Loucy (cell line): ENCODE data around the gene TCEAL3.
A peak's percentile ranks its signal among the peaks of the same experiment; 100 is the strongest.

Experiments used
- H2AFZ ChIP-seq: fragments of 200-600 bp; sonication (generic); 2 replicates; pipeline ENCODE4 v1.6.0; 2016; ENCODE audit warnings: antibody characterized with exemption, mild to moderate bottlenecking, low read length, moderate library complexity
- H3F3A ChIP-seq: fragments of 200-600 bp; 2 replicates; pipeline ENCODE4 v1.6.0; 2016; ENCODE audit warnings: antibody characterized with exemption, low read depth, mild to moderate bottlenecking
- H3K27me3 ChIP-seq: fragments of 200-600 bp; sonication (generic); 2 replicates; pipeline ENCODE4 v1.6.1; 2014; ENCODE audit warnings: low read length, mild to moderate bottlenecking; ENCODE audit not compliant: insufficient read depth, poor library complexity, severe bottlenecking
- H3K36me3 ChIP-seq: fragments of 200-600 bp; sonication (generic); 2 replicates; pipeline ENCODE4 v1.6.1; 2016; ENCODE audit warnings: low read length; ENCODE audit not compliant: insufficient read depth
- H3K4me1 ChIP-seq: fragments of 200-600 bp; sonication (generic); 2 replicates; pipeline ENCODE4 v1.5.1; 2014; ENCODE audit warnings: low read length, mild to moderate bottlenecking; ENCODE audit not compliant: insufficient read depth, poor library complexity, severe bottlenecking
- H3K4me2 ChIP-seq: fragments of 200-600 bp; sonication (generic); 2 replicates; pipeline ENCODE4 v1.6.0; 2014; ENCODE audit warnings: antibody characterized with exemption, low read length, low read depth, mild to moderate bottlenecking; ENCODE audit not compliant: poor library complexity, severe bottlenecking
- H3K4me3 ChIP-seq: fragments of 200-600 bp; sonication (generic); 2 replicates; pipeline ENCODE4 v1.5.1; 2014; ENCODE audit warnings: low read length, mild to moderate bottlenecking, mixed read lengths; ENCODE audit not compliant: poor library complexity, severe bottlenecking
- H3K79me2 ChIP-seq: fragments of 200-600 bp; sonication (generic); 2 replicates; pipeline ENCODE4 v1.6.1; 2014; ENCODE audit warnings: low read length; ENCODE audit not compliant: insufficient read depth
- H3K9ac ChIP-seq: fragments of 200-600 bp; sonication (generic); 2 replicates; pipeline ENCODE4 v1.6.0; 2014; ENCODE audit warnings: mild to moderate bottlenecking, low read depth, low read length, moderate library complexity; ENCODE audit not compliant: poor library complexity, severe bottlenecking
- H3K9me2 ChIP-seq: fragments of 200-600 bp; sonication (generic); replicated peaks from 2 replicates; pipeline ENCODE4 v1.6.1; 2016; ENCODE audit warnings: low read depth, low read length, mixed read lengths
- H3K9me3 ChIP-seq: fragments of 200-600 bp; sonication (generic); 2 replicates; pipeline ENCODE4 v1.6.1; 2014; ENCODE audit warnings: mild to moderate bottlenecking, antibody characterized with exemption, low read length, low read depth; ENCODE audit not compliant: insufficient read depth
- H4K20me1 ChIP-seq: fragments of 200-600 bp; sonication (generic); 2 replicates; pipeline ENCODE4 v1.6.0; 2014; ENCODE audit warnings: antibody characterized with exemption, low read length, mild to moderate bottlenecking; ENCODE audit not compliant: insufficient read depth, poor library complexity, severe bottlenecking
- EZH2phosphoT487 ChIP-seq: fragments of 200-600 bp; IDR thresholded peaks from 2 replicates; pipeline ENCODE4 v1.6.1; 2018; ENCODE audit warnings: antibody characterized with exemption, mild to moderate bottlenecking, moderate library complexity, borderline replicate concordance
- TF ChIP-seq, protein P1 (sequence below): fragments of 200-600 bp; sonication (generic); conservative IDR thresholded peaks from 2 replicates; pipeline ENCODE4 v1.5.1; 2014; ENCODE audit warnings: mild to moderate bottlenecking, antibody characterized with exemption, low read length

TCEAL3 gene

DNA sequence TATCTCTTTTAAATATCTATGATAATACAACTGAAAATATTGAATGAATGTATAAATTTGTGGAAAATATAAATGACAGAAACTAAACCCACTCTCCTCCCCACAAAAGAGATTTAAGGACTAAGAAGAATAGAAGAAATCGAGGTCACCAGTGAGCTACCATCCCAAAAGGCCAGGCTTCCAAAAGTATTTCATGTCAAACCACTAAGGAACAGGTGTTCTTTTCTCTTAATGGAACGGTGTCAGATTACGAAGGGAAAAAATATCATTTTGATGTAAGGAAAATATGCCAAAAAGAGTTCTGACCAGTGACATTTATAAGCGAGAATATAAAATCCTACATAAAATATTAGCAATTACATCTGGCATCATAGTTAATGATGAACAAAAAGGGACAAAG lies 36.0 kb upstream of the TCEAL3 start:
- Histone ChIP-seq H3K4me3 (no peak overlapping the region), H3K4me2 (no peak overlapping the region)

DNA sequence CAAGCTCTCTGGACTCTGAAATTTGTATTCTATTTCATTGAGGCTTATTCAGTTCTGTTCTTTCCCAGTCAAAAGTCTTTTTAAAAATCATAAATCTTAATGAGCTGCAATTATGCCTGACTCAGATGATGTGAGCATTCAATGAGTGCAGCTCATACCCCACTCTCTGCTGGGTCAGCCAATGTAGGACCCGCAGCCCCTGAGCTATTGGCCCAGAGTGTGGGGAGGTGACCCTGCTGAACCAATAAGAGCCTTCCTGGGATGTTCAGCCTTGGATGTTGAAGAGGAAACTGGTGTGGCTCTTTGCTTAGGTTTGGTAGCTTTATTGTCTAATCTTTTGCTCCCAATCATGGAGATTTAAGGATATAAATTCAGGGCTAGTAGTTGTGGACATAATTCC lies 34.6 kb upstream of the TCEAL3 start:
- no peak overlapping the region for H3K4me3 ChIP-seq
- H3K9me3 ChIP-seq, result no peaks in the 10 kb centered on the region
- H2AFZ ChIP-seq, result no peak overlapping the region
- no peaks in the 10 kb centered on the region for H3K27me3 ChIP-seq
- TF ChIP-seq, protein P1, sequence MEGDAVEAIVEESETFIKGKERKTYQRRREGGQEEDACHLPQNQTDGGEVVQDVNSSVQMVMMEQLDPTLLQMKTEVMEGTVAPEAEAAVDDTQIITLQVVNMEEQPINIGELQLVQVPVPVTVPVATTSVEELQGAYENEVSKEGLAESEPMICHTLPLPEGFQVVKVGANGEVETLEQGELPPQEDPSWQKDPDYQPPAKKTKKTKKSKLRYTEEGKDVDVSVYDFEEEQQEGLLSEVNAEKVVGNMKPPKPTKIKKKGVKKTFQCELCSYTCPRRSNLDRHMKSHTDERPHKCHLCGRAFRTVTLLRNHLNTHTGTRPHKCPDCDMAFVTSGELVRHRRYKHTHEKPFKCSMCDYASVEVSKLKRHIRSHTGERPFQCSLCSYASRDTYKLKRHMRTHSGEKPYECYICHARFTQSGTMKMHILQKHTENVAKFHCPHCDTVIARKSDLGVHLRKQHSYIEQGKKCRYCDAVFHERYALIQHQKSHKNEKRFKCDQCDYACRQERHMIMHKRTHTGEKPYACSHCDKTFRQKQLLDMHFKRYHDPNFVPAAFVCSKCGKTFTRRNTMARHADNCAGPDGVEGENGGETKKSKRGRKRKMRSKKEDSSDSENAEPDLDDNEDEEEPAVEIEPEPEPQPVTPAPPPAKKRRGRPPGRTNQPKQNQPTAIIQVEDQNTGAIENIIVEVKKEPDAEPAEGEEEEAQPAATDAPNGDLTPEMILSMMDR, result no peak
- no peak for TF ChIP-seq EZH2phosphoT487
- H3K9me2 ChIP-seq, result no peaks in the 10 kb centered on the region
- H3K4me1 ChIP-seq, result no peaks in the 10 kb centered on the region
- H3K9ac ChIP-seq, result no peak overlapping the region
- no peaks in the 10 kb centered on the region for H4K20me1 ChIP-seq
- no peak overlapping the region for H3K4me2 ChIP-seq
- no peaks in the 10 kb centered on the region for H3K36me3 ChIP-seq
- no peaks in the 10 kb centered on the region for H3F3A ChIP-seq
- H3K79me2 ChIP-seq, result no peaks in the 10 kb centered on the region

More for the DNA sequence above, 36.0 kb upstream of the TCEAL3 start:
- no peak for TF ChIP-seq EZH2phosphoT487
- TF ChIP-seq, protein P1, result no peak
- no peaks in the 10 kb centered on the region for H3K27me3 ChIP-seq
- H3K9me3 ChIP-seq, result no peaks in the 10 kb centered on the region
- H4K20me1 ChIP-seq, result no peaks in the 10 kb centered on the region
- no peaks in the 10 kb centered on the region for H3K9me2 ChIP-seq
- no peaks in the 10 kb centered on the region for H3K4me1 ChIP-seq
- no peak overlapping the region for H3K9ac ChIP-seq
- no peak overlapping the region for H2AFZ ChIP-seq
- H3K36me3 ChIP-seq, result no peaks in the 10 kb centered on the region
- H3K79me2 ChIP-seq, result no peaks in the 10 kb centered on the region
- no peaks in the 10 kb centered on the region for H3F3A ChIP-seq

DNA sequence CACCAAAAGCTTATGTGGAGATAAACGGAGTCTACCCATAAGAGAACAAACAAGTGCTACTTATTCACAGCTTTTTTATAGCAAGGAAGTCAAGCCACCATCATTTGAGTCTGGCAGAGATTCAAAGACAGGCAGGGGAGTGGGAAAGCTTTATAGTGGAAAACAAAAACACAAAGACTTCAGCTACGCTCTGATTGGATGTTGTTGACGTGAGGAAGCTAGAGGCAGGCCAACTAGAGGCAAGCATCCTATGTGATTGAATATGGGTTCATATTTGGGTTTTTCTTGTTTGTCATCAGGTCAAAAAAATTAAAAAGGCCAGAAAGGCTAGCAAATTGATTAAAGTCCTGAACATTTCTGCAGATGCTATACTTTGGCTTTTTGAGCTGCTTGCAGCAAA lies 23.2 kb upstream of the TCEAL3 start:
- Histone ChIP-seq H3K4me3 (peak overlapping the region; percentile 91), H3K9me2 (no peaks in the 10 kb centered on the region), H3K9ac (peak overlapping the region; percentile 78)

More for the DNA sequence above, 23.2 kb upstream of the TCEAL3 start:
- Histone ChIP-seq H3F3A (no peaks in the 10 kb centered on the region), H4K20me1 (no peaks in the 10 kb centered on the region), H3K36me3 (no peaks in the 10 kb centered on the region), H3K9me3 (no peaks in the 10 kb centered on the region), H3K79me2 (no peaks in the 10 kb centered on the region; the same call in 1 of the 2 replicates), H3K4me1 (peaks cover 12% of the 10 kb centered on the region), H3K27me3 (no peaks in the 10 kb centered on the region), H3K4me2 (peak overlapping the region; percentile 79), H2AFZ (no peak overlapping the region)
- no peak for TF ChIP-seq EZH2phosphoT487
- TF ChIP-seq, protein P1, result no peak
